HG03565 (cell line): Measurements from ENCODE around the gene ARHGAP25.

Source experiments
- ATAC-seq: cut with Tn5 transposase; IDR thresholded peaks from one replicate; pipeline ENCODE4 v1.9.1; 2021; ENCODE audit warnings: mild to moderate bottlenecking, moderate library complexity; ENCODE audit not compliant: unreplicated experiment

ARHGAP25 gene

GRCh38 chr2:68741238-68741637 is 6.6 kb downstream of the ARHGAP25 start:
- ATAC-seq: no peak

- no peak for ATAC-seq
Measured at GRCh38 chr2:68741805-68742306, 7.2 kb downstream of the ARHGAP25 start.

GRCh38 chr2:68742626-68743415 is 8.2 kb downstream of the ARHGAP25 start:
- no peak for ATAC-seq

- no peak for ATAC-seq
Measured at GRCh38 chr2:68743531-68743930, 8.9 kb downstream of the ARHGAP25 start.

GRCh38 chr2:68744366-68744912 is 9.8 kb downstream of the ARHGAP25 start:
- ATAC-seq: no peak

GRCh38 chr2:68745006-68745405 is 10.4 kb downstream of the ARHGAP25 start:
- ATAC-seq: no peak

- ATAC-seq: no peak
Measured at GRCh38 chr2:68746408-68746807, 11.8 kb downstream of the ARHGAP25 start.

GRCh38 chr2:68747413-68747812 is 12.8 kb downstream of the ARHGAP25 start:
- no peak for ATAC-seq

- ATAC-seq: no peak
Measured at GRCh38 chr2:68747900-68748299, 13.3 kb downstream of the ARHGAP25 start.

GRCh38 chr2:68748568-68748967 is 14.0 kb downstream of the ARHGAP25 start:
- no peak for ATAC-seq

GRCh38 chr2:68749345-68749744 is 14.7 kb downstream of the ARHGAP25 start:
- no peak for ATAC-seq

- no peak for ATAC-seq
Measured at GRCh38 chr2:68750592-68751396, 16.2 kb downstream of the ARHGAP25 start.

GRCh38 chr2:68751397-68752339 is 17.1 kb downstream of the ARHGAP25 start:
- ATAC-seq: peak; percentile 83

- ATAC-seq: no peak
Measured at GRCh38 chr2:68753318-68753717, 18.7 kb downstream of the ARHGAP25 start.

GRCh38 chr2:68755071-68755470 is 20.5 kb downstream of the ARHGAP25 start:
- no peak for ATAC-seq

GRCh38 chr2:68756178-68756577 is 21.6 kb downstream of the ARHGAP25 start:
- no peak for ATAC-seq

- ATAC-seq: no peak
Measured at GRCh38 chr2:68757081-68757480, 22.5 kb downstream of the ARHGAP25 start.

GRCh38 chr2:68762100-68762499 is 27.5 kb downstream of the ARHGAP25 start:
- no peak for ATAC-seq

GRCh38 chr2:68762665-68763064 is 28.1 kb downstream of the ARHGAP25 start:
- peak; percentile 38 for ATAC-seq

GRCh38 chr2:68764041-68764805 is 29.6 kb downstream of the ARHGAP25 start:
- no peak for ATAC-seq
